Measurements from ENCODE around the gene HAUS7.

DNA sequence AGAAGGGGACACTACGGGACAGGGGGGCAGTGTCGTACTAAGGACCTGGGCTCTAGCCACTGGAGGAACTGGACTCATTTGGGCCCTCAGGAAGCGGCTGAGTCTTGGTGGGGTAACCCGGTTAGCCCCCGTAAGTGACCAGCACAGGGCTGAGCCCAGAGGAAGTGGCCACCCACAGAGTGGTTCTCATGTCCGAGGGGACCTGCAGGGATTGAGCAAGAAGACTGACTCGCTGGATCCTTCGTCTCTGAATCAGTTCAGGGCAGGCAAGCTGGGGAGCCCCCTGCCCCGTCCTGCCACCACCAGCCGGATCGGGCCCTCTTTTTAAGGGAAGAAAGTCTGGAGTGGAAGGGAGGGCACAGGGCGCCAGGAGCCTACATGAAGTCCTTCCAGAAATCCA is 23.7 kb upstream of the HAUS7 start:
- TF ChIP-seq CTCF (IDR thresholded peaks at IDR 0.05; ENCODE audit: insufficient read depth, low read length) (no peak), POLR2AphosphoS5 (IDR thresholded peaks at IDR 0.05; ENCODE audit: low read depth) (no peak), REST (IDR thresholded peaks at IDR 0.05; ENCODE audit: insufficient replicate concordance, low read depth) (no peak)

All from HL-60 (cell line).